T-helper 9 cell (primary cell): ENCODE measurements around the gene INTS14.

Experiments used
- DNase-seq: peaks from one replicate; pipeline ENCODE4 v3.0.0-alpha.2; 2020

INTS14 gene

GRCh38 chr15:65529762-65530317 is 81.1 kb downstream of the INTS14 start:
- no peak for DNase-seq
